Measurements from ENCODE around the gene PLXNA4.

Gene PLXNA4

GRCh38 chr7:132364226-132364625 lies 212.0 kb downstream of the PLXNA4 start:
- ChIA-PET POLR2A (ENCODE audit: low non-redundant PET) (no interaction called here), CTCF (no interaction called here)
- no peak for DNase-seq (ENCODE audit: low spot score)

GRCh38 chr7:132362059-132362458 lies 214.2 kb downstream of the PLXNA4 start:
- no peak overlapping the region for H3K27ac ChIP-seq
- ChIA-PET POLR2A (ENCODE audit: low non-redundant PET) (no interaction called here), CTCF (no interaction called here)
- no peak for TF ChIP-seq CTCF (conservative IDR thresholded peaks at IDR 0.05; ENCODE audit: low read depth)
- DNase-seq (ENCODE audit: low spot score): no peak

More at GRCh38 chr7:132364226-132364625, 212.0 kb downstream of the PLXNA4 start:
- no peak for TF ChIP-seq CTCF (conservative IDR thresholded peaks at IDR 0.05; ENCODE audit: low read depth)
- H3K27ac ChIP-seq: no peak overlapping the region

GRCh38 chr7:132361146-132361545 lies 215.1 kb downstream of the PLXNA4 start:
- DNase-seq (ENCODE audit: low spot score): no peak
- ChIA-PET CTCF (no interaction called here), POLR2A (ENCODE audit: low non-redundant PET) (no interaction called here)
- TF ChIP-seq CTCF (conservative IDR thresholded peaks at IDR 0.05; ENCODE audit: low read depth): no peak
- H3K27ac ChIP-seq: no peak overlapping the region

GRCh38 chr7:132359743-132360142 lies 216.5 kb downstream of the PLXNA4 start:
- CTCF ChIA-PET: no interaction called here
- TF ChIP-seq CTCF (conservative IDR thresholded peaks at IDR 0.05; ENCODE audit: low read depth): no peak

GRCh38 chr7:132355048-132355447 lies 221.2 kb downstream of the PLXNA4 start:
- no peak overlapping the region for H3K27ac ChIP-seq
- POLR2A ChIA-PET (ENCODE audit: low non-redundant PET): no interaction called here
- no peak for TF ChIP-seq CTCF (conservative IDR thresholded peaks at IDR 0.05; ENCODE audit: low read depth)

More at GRCh38 chr7:132359743-132360142, 216.5 kb downstream of the PLXNA4 start:
- DNase-seq (ENCODE audit: low spot score): no peak
- POLR2A ChIA-PET (ENCODE audit: low non-redundant PET): no interaction called here
- H3K27ac ChIP-seq: no peak overlapping the region

GRCh38 chr7:132354527-132354926 lies 221.7 kb downstream of the PLXNA4 start:
- ChIA-PET POLR2A (ENCODE audit: low non-redundant PET) (no interaction called here), CTCF (no interaction called here)
- DNase-seq (ENCODE audit: low spot score): no peak
- TF ChIP-seq CTCF (conservative IDR thresholded peaks at IDR 0.05; ENCODE audit: low read depth): no peak
- H3K27ac ChIP-seq: no peak overlapping the region

More at GRCh38 chr7:132355048-132355447, 221.2 kb downstream of the PLXNA4 start:
- CTCF ChIA-PET: no interaction called here
- DNase-seq (ENCODE audit: low spot score): no peak

GRCh38 chr7:132353936-132354335 lies 222.3 kb downstream of the PLXNA4 start:
- TF ChIP-seq CTCF (conservative IDR thresholded peaks at IDR 0.05; ENCODE audit: low read depth): no peak
- DNase-seq (ENCODE audit: low spot score): no peak
- CTCF ChIA-PET: no interaction called here
- POLR2A ChIA-PET (ENCODE audit: low non-redundant PET): no interaction called here
- no peak overlapping the region for H3K27ac ChIP-seq
